HepG2 (cell line): ENCODE measurements around the gene ATXN2. TPM values are rescaled to one million over a fixed set of nuclear protein-coding genes. Genes with fewer than 3 reads are reported as not detected.

ENCODE experiments used
- FOXJ3 ChIP-seq: sonication (generic); formaldehyde crosslinking; IDR thresholded peaks from 2 replicates; pipeline ENCODE4 v1.4.0; 2020; ENCODE audit warnings: missing genetic modification reagents, mild to moderate bottlenecking, borderline replicate concordance
- GATAD2A ChIP-seq: IDR thresholded peaks from 2 replicates; pipeline ENCODE4 v1.6.1; 2016
- HNF4A ChIP-seq: sonication (generic); formaldehyde crosslinking; IDR thresholded peaks from 2 replicates; pipeline ENCODE4 v1.4.0; 2020; ENCODE audit warnings: missing genetic modification reagents
- KDM1A ChIP-seq: IDR thresholded peaks from 2 replicates; pipeline ENCODE4 v1.6.1; 2016; ENCODE audit warnings: missing compliant biosample characterization
- NCOA2 ChIP-seq: sonication (generic); formaldehyde crosslinking; IDR thresholded peaks from 2 replicates; pipeline ENCODE4 v1.8.0; 2022; ENCODE audit warnings: inconsistent platforms
- RARA ChIP-seq: IDR thresholded peaks from 2 replicates; pipeline ENCODE4 v1.6.1; 2016; ENCODE audit warnings: missing genetic modification reagents, missing compliant biosample characterization
- SALL2 ChIP-seq: sonication (generic); formaldehyde crosslinking; IDR thresholded peaks from 2 replicates; pipeline ENCODE4 v1.8.1; 2023; ENCODE audit warnings: mild to moderate bottlenecking, missing genetic modification reagents, inconsistent platforms
- SIN3A ChIP-seq: IDR thresholded peaks from 2 replicates; pipeline ENCODE4 v1.6.1; 2011; ENCODE audit warnings: low read depth, mild to moderate bottlenecking, control low read depth, low read length, borderline replicate concordance
- SP4 ChIP-seq: sonication (generic); formaldehyde crosslinking; IDR thresholded peaks from 2 replicates; pipeline ENCODE4 v1.8.1; 2023; ENCODE audit warnings: mild to moderate bottlenecking, missing genetic modification reagents
- ZKSCAN8 ChIP-seq: IDR thresholded peaks from 2 replicates; pipeline ENCODE4 v1.6.1; 2016; ENCODE audit warnings: borderline replicate concordance, missing genetic modification reagents, missing compliant biosample characterization
- ZNF264 ChIP-seq: sonication (generic); formaldehyde crosslinking; IDR thresholded peaks from 2 replicates; pipeline ENCODE4 v1.4.0; 2020; ENCODE audit warnings: missing genetic modification reagents
- ZNF33A ChIP-seq: sonication (generic); formaldehyde crosslinking; IDR thresholded peaks from 2 replicates; pipeline ENCODE4 v1.5.1; 2020; ENCODE audit warnings: missing genetic modification reagents, mild to moderate bottlenecking, moderate library complexity, borderline replicate concordance
- ZNF383 ChIP-seq: sonication (generic); formaldehyde crosslinking; IDR thresholded peaks from 2 replicates; pipeline ENCODE4 v1.4.0; 2020; ENCODE audit warnings: missing genetic modification reagents, mild to moderate bottlenecking, borderline replicate concordance
- polyA plus RNA-seq, 8 experiments: library from polyadenylated mRNA; depleted of rRNA in 3 of 8; stranded (reverse) in 7 of 8; unstranded in 1 of 8; fragments of >200 nt; fragmentation: Illumina TruSeq in 4 of 8; extraction: Trizol in 4 of 8; gene quantifications; 2 replicates each; pipeline versions ENCODE4 v1.2.1 to v1.2.3, GENCODE V29; 2011 to 2016; ENCODE audit warnings: low read depth in 4 of 8, missing spikeins in 1 of 8, mixed read lengths in 1 of 8; ENCODE audit not compliant: insufficient read depth in 1 of 8
- total RNA-seq, 5 experiments: library from RNA; depleted of rRNA; stranded (reverse); fragments of >200 nt; fragmentation: Illumina TruSeq; extraction: Trizol; gene quantifications; 2 replicates each; pipeline ENCODE4 v1.2.3, GENCODE V29; 2016; ENCODE audit warnings: low read depth in 1 of 5
- TF ChIP-seq, protein P1 (sequence below): sonication (generic); formaldehyde crosslinking; IDR thresholded peaks from 2 replicates; pipeline ENCODE4 v1.4.0; 2020; ENCODE audit warnings: missing genetic modification reagents, borderline replicate concordance
- TF ChIP-seq, protein P2 (sequence below): sonication (generic); formaldehyde crosslinking; IDR thresholded peaks from 2 replicates; pipeline ENCODE4 v1.4.0; 2020; ENCODE audit warnings: mild to moderate bottlenecking, missing genetic modification reagents, borderline replicate concordance
- TF ChIP-seq, protein P3 (sequence below): IDR thresholded peaks from 2 replicates; pipeline ENCODE4 v1.6.1; 2016; ENCODE audit warnings: mild to moderate bottlenecking
- TF ChIP-seq, protein P4 (sequence below): sonication (generic); formaldehyde crosslinking; IDR thresholded peaks from 2 replicates; pipeline ENCODE4 v1.4.0; 2020; ENCODE audit warnings: missing genetic modification reagents, mild to moderate bottlenecking, borderline replicate concordance

The ATXN2 gene
- total and polyA plus RNA-seq, 2 of the 13 experiments (the other 11 are each of a cell fraction or from before 2014, with no cell fraction given), result 18.1 to 27.1 TPM

DNA sequence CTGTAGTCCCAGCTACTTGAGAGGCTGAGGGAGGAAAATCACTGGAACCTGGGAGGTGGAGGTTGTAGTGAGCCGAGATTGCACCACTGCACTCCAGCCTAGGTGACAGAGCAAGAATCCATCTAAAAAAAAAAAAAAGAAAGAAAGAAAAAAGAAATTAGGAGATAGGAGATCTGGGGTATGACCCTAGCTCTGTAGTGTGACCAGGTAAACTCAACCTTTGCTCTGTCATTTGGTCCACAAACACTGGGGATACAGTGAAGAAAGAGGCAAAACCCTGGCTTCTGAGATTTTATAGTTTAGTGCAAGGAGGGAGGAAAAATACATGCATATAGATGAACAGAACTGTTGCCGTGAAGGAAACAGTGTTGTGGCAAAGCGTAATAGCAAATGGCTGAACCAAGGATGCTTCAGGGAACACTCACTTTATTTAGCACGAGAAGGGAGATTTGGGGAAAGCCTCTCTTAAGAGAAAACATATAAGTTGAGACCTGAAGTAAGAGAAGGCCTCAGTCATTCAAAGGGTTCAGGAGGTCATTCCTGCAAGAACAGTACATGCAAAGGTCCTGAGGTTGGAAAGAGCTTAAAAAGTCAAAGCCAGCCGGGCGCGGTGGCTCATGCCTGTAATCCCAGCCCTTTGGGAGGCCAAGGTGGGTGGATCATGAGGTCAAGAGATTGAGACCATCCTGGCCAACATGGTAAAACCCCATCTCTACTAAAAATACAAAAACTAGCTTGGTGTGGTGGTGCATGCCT lies 29.6 kb upstream of the ATXN2 start (continued):
- TF ChIP-seq, protein P1, sequence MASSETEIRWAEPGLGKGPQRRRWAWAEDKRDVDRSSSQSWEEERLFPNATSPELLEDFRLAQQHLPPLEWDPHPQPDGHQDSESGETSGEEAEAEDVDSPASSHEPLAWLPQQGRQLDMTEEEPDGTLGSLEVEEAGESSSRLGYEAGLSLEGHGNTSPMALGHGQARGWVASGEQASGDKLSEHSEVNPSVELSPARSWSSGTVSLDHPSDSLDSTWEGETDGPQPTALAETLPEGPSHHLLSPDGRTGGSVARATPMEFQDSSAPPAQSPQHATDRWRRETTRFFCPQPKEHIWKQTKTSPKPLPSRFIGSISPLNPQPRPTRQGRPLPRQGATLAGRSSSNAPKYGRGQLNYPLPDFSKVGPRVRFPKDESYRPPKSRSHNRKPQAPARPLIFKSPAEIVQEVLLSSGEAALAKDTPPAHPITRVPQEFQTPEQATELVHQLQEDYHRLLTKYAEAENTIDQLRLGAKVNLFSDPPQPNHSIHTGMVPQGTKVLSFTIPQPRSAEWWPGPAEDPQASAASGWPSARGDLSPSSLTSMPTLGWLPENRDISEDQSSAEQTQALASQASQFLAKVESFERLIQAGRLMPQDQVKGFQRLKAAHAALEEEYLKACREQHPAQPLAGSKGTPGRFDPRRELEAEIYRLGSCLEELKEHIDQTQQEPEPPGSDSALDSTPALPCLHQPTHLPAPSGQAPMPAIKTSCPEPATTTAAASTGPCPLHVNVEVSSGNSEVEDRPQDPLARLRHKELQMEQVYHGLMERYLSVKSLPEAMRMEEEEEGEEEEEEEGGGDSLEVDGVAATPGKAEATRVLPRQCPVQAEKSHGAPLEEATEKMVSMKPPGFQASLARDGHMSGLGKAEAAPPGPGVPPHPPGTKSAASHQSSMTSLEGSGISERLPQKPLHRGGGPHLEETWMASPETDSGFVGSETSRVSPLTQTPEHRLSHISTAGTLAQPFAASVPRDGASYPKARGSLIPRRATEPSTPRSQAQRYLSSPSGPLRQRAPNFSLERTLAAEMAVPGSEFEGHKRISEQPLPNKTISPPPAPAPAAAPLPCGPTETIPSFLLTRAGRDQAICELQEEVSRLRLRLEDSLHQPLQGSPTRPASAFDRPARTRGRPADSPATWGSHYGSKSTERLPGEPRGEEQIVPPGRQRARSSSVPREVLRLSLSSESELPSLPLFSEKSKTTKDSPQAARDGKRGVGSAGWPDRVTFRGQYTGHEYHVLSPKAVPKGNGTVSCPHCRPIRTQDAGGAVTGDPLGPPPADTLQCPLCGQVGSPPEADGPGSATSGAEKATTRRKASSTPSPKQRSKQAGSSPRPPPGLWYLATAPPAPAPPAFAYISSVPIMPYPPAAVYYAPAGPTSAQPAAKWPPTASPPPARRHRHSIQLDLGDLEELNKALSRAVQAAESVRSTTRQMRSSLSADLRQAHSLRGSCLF (CRISPR knock-in tag), result no peak
- TF ChIP-seq FOXJ3 (CRISPR knock-in tag) (0 out of 2 replicates have a peak, but pooled peaks have one; percentile 28), GATAD2A (CRISPR knock-in tag) (0 out of 2 replicates have a peak, but pooled peaks have one; percentile 15), ZNF264 (CRISPR knock-in tag) (0 out of 2 replicates have a peak, but pooled peaks have one; percentile 21), KDM1A (CRISPR knock-in tag) (0 out of 2 replicates have a peak, but pooled peaks have one; percentile 70), SIN3A (no peak), SP4 (CRISPR knock-in tag) (no peak), RARA (CRISPR knock-in tag) (no peak), ZKSCAN8 (CRISPR knock-in tag) (no peak), HNF4A (CRISPR knock-in tag) (peak; percentile 52), ZNF383 (CRISPR knock-in tag) (no peak), SALL2 (CRISPR knock-in tag) (no peak), ZNF33A (CRISPR knock-in tag) (no peak), NCOA2 (CRISPR knock-in tag) (no peak)
- TF ChIP-seq, protein P2, sequence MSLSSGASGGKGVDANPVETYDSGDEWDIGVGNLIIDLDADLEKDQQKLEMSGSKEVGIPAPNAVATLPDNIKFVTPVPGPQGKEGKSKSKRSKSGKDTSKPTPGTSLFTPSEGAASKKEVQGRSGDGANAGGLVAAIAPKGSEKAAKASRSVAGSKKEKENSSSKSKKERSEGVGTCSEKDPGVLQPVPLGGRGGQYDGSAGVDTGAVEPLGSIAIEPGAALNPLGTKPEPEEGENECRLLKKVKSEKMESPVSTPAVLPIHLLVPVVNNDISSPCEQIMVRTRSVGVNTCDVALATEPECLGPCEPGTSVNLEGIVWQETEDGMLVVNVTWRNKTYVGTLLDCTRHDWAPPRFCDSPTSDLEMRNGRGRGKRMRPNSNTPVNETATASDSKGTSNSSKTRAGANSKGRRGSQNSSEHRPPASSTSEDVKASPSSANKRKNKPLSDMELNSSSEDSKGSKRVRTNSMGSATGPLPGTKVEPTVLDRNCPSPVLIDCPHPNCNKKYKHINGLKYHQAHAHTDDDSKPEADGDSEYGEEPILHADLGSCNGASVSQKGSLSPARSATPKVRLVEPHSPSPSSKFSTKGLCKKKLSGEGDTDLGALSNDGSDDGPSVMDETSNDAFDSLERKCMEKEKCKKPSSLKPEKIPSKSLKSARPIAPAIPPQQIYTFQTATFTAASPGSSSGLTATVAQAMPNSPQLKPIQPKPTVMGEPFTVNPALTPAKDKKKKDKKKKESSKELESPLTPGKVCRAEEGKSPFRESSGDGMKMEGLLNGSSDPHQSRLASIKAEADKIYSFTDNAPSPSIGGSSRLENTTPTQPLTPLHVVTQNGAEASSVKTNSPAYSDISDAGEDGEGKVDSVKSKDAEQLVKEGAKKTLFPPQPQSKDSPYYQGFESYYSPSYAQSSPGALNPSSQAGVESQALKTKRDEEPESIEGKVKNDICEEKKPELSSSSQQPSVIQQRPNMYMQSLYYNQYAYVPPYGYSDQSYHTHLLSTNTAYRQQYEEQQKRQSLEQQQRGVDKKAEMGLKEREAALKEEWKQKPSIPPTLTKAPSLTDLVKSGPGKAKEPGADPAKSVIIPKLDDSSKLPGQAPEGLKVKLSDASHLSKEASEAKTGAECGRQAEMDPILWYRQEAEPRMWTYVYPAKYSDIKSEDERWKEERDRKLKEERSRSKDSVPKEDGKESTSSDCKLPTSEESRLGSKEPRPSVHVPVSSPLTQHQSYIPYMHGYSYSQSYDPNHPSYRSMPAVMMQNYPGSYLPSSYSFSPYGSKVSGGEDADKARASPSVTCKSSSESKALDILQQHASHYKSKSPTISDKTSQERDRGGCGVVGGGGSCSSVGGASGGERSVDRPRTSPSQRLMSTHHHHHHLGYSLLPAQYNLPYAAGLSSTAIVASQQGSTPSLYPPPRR, result 0 out of 2 replicates have a peak, but pooled peaks have one; percentile 33
- TF ChIP-seq, protein P3, sequence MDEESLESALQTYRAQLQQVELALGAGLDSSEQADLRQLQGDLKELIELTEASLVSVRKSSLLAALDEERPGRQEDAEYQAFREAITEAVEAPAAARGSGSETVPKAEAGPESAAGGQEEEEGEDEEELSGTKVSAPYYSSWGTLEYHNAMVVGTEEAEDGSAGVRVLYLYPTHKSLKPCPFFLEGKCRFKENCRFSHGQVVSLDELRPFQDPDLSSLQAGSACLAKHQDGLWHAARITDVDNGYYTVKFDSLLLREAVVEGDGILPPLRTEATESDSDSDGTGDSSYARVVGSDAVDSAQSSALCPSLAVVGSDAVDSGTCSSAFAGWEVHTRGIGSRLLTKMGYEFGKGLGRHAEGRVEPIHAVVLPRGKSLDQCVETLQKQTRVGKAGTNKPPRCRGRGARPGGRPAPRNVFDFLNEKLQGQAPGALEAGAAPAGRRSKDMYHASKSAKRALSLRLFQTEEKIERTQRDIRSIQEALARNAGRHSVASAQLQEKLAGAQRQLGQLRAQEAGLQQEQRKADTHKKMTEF (CRISPR knock-in tag), result no peak
- TF ChIP-seq, protein P4, sequence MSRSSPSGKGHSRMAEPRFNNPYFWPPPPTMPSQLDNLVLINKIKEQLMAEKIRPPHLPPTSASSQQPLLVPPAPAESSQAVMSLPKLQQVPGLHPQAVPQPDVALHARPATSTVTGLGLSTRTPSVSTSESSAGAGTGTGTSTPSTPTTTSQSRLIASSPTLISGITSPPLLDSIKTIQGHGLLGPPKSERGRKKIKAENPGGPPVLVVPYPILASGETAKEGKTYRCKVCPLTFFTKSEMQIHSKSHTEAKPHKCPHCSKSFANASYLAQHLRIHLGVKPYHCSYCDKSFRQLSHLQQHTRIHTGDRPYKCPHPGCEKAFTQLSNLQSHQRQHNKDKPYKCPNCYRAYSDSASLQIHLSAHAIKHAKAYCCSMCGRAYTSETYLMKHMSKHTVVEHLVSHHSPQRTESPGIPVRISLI (CRISPR knock-in tag), result peak; percentile 76; the same call in 1 of the 2 replicates
